Liver (tissue), 3 donors: Measurements from ENCODE around the gene RSPH6A.

Experiments used
- JUND ChIP-seq, 2 donors: IDR thresholded peaks; 2 replicates each; pipeline ENCODE4 v1.6.1; 2016; ENCODE audit warnings: antibody characterized with exemption in 2 of 2
- RAD21 ChIP-seq, 2 donors: IDR thresholded peaks; 2 replicates each; pipeline ENCODE4 v1.6.1; 2016; ENCODE audit warnings: antibody characterized with exemption in 2 of 2, mild to moderate bottlenecking in 2 of 2
- RXRA ChIP-seq, 2 donors: IDR thresholded peaks; 2 replicates each; pipeline ENCODE4 v1.6.1; 2017 to 2018; ENCODE audit warnings: antibody characterized with exemption in 2 of 2, mild to moderate bottlenecking in 1 of 2
- TAF1 ChIP-seq: conservative IDR thresholded peaks from 2 replicates; pipeline ENCODE4 v1.6.1; 2016; ENCODE audit warnings: antibody characterized with exemption, mild to moderate bottlenecking
- TF ChIP-seq, protein P1 (sequence below): fragments of 150-350 bp; IDR thresholded peaks from 2 replicates; pipeline ENCODE4 v1.5.1; 2017; ENCODE audit warnings: improper control_type of control experiment, low read depth, low read length; ENCODE audit not compliant: missing input control
- TF ChIP-seq, protein P2 (sequence below): IDR thresholded peaks from 2 replicates; pipeline ENCODE4 v1.6.1; 2016; ENCODE audit warnings: antibody characterized with exemption
- donor health status: healthy.
- donor health status: healthy.

DNA sequence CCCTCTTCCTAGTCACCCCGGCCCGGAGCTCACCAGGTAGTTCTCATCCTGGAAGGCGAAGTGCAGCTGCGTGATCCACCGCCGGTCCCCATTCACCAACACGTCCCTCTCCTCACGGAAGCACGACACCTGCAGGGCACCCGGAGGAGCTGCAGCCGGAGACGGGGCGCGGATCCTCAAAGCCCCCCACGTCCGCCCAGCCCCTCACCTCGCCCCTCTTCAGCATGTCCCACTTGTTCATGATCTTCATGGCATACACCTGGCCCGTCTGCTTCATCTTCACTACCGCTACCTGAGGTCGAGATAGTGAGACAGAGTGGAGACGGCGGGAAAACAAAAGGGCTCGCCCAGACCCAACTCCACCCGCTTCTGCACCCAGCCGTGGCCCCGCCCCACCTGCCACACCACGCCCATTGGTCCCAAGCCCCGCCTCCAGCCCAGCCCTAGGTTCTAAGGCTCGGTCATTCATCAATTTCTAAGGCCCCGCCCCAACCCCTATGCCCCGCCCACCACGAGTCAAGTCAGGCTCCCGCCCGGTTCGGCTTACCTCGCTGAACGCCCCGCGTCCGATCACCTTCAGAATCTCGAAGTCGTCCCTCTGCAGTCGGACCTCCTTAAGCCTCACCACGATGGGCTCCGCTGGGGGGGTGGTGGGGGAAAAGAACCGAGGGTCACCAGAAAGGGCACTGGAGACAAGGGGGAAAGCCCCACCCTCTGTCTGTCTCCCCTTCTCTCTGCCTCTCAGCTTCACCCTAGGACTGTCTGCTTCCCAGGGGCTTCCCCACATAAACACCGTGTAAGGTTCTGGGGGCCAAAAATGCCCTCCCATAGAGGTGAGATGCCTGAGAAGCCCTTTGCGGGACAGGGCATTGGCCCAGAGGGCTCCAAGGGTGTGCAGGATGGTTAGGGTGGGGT lies 35.6 kb downstream of the RSPH6A start:
- TF ChIP-seq, protein P1, sequence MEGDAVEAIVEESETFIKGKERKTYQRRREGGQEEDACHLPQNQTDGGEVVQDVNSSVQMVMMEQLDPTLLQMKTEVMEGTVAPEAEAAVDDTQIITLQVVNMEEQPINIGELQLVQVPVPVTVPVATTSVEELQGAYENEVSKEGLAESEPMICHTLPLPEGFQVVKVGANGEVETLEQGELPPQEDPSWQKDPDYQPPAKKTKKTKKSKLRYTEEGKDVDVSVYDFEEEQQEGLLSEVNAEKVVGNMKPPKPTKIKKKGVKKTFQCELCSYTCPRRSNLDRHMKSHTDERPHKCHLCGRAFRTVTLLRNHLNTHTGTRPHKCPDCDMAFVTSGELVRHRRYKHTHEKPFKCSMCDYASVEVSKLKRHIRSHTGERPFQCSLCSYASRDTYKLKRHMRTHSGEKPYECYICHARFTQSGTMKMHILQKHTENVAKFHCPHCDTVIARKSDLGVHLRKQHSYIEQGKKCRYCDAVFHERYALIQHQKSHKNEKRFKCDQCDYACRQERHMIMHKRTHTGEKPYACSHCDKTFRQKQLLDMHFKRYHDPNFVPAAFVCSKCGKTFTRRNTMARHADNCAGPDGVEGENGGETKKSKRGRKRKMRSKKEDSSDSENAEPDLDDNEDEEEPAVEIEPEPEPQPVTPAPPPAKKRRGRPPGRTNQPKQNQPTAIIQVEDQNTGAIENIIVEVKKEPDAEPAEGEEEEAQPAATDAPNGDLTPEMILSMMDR, result peak; percentile 40
- TF ChIP-seq RAD21 (IDR thresholded peaks at IDR 0.05) (peak in 1 of 2 donors; percentile 72), RXRA (IDR thresholded peaks at IDR 0.05) (no peak), JUND (IDR thresholded peaks at IDR 0.05) (no peak), TAF1 (no peak)
- TF ChIP-seq, protein P2, sequence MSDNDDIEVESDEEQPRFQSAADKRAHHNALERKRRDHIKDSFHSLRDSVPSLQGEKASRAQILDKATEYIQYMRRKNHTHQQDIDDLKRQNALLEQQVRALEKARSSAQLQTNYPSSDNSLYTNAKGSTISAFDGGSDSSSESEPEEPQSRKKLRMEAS, result no peak
